ENCODE measurements around the gene GNAS-AS1. TPM values are rescaled to one million over a fixed set of nuclear protein-coding genes. Genes with fewer than 3 reads are reported as not detected.

Gene GNAS-AS1
- total RNA-seq, 1 donor from 2014 or later: 4.9 TPM

DNA sequence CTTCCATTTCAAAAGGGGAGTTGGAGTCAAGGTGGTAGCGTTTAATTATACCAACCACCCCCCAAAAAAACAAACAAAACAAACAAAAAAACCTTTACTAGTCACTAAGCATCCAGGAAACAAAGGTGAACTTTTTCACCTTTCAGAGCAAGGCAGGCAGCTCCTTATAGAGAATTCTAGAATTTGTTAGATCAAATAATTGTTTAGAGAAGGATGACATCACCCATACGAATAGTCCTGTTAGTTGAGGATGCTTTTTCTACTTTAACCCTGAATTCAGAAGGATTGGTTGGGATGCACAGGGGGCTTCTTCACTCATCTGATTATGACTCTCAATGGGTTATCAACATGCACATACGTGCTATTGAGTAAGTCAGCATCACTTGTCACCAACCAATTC lies 46.1 kb upstream of the GNAS-AS1 start:
- peaks cover 78% of the 10 kb centered on the region for H3K4me1 Mint-ChIP-seq (ENCODE audit: unreplicated experiment)
- TF ChIP-seq, protein P1, sequence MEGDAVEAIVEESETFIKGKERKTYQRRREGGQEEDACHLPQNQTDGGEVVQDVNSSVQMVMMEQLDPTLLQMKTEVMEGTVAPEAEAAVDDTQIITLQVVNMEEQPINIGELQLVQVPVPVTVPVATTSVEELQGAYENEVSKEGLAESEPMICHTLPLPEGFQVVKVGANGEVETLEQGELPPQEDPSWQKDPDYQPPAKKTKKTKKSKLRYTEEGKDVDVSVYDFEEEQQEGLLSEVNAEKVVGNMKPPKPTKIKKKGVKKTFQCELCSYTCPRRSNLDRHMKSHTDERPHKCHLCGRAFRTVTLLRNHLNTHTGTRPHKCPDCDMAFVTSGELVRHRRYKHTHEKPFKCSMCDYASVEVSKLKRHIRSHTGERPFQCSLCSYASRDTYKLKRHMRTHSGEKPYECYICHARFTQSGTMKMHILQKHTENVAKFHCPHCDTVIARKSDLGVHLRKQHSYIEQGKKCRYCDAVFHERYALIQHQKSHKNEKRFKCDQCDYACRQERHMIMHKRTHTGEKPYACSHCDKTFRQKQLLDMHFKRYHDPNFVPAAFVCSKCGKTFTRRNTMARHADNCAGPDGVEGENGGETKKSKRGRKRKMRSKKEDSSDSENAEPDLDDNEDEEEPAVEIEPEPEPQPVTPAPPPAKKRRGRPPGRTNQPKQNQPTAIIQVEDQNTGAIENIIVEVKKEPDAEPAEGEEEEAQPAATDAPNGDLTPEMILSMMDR (IDR thresholded peaks at IDR 0.05; ENCODE audit: unreplicated experiment): no peak
- H3K27ac Mint-ChIP-seq (ENCODE audit: unreplicated experiment): peak overlapping the region; percentile 80
- H3K36me3 Mint-ChIP-seq (ENCODE audit: low read depth, unreplicated experiment): peaks cover 47% of the 10 kb centered on the region
- H3K27me3 Mint-ChIP-seq (ENCODE audit: unreplicated experiment): peaks cover 18% of the 10 kb centered on the region
- no peaks in the 10 kb centered on the region for H3K9me3 Mint-ChIP-seq (ENCODE audit: unreplicated experiment)
- H3K4me3 Mint-ChIP-seq (ENCODE audit: unreplicated experiment): peak overlapping the region; percentile 3
- no peak for DNase-seq (ENCODE audit: low spot score)

DNA sequence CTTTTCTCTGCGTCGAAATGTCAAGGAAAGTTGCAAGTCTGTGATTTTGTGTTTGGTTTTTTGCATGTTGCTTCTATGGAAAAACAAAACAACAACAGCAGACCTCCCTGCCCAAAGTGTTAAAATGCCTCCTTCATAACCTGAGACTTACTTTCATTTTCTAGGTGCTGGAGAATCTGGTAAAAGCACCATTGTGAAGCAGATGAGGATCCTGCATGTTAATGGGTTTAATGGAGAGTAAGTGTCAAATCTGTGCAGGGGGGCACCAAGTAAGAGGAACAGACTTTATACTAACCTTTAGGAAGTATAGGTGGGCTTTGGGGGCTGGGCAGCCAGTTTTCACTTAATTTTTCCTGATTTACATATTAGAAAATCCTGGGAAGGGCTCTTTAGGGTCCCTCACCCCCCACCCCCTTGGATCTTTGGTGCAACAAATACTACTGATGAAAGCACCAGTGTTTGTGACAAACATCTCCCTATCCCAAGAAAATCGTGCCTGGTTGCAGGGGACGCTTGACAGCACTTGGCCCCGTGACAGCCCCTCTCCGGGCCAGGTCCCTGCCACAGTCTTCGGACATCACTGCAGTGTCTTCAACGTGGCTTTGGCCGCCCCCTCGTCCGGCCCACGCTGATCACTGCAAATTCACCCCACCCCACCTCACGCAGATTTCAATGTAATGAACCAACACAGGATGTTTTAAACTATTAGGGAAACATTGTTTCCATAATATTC lies 44.9 kb upstream of the GNAS-AS1 start:
- TF ChIP-seq, protein P1 (IDR thresholded peaks at IDR 0.05; ENCODE audit: unreplicated experiment): no peak
- peaks cover 76% of the 10 kb centered on the region for H3K4me1 Mint-ChIP-seq (ENCODE audit: unreplicated experiment)
- H3K27ac Mint-ChIP-seq (ENCODE audit: unreplicated experiment): peak overlapping the region; percentile 83
- H3K27me3 Mint-ChIP-seq (ENCODE audit: unreplicated experiment): peaks cover 19% of the 10 kb centered on the region
- H3K36me3 Mint-ChIP-seq (ENCODE audit: low read depth, unreplicated experiment): peaks cover 43% of the 10 kb centered on the region
- peak overlapping the region; percentile 83 for H3K4me3 Mint-ChIP-seq (ENCODE audit: unreplicated experiment)
- no peaks in the 10 kb centered on the region for H3K9me3 Mint-ChIP-seq (ENCODE audit: unreplicated experiment)
- DNase-seq (ENCODE audit: low spot score): no peak

DNA sequence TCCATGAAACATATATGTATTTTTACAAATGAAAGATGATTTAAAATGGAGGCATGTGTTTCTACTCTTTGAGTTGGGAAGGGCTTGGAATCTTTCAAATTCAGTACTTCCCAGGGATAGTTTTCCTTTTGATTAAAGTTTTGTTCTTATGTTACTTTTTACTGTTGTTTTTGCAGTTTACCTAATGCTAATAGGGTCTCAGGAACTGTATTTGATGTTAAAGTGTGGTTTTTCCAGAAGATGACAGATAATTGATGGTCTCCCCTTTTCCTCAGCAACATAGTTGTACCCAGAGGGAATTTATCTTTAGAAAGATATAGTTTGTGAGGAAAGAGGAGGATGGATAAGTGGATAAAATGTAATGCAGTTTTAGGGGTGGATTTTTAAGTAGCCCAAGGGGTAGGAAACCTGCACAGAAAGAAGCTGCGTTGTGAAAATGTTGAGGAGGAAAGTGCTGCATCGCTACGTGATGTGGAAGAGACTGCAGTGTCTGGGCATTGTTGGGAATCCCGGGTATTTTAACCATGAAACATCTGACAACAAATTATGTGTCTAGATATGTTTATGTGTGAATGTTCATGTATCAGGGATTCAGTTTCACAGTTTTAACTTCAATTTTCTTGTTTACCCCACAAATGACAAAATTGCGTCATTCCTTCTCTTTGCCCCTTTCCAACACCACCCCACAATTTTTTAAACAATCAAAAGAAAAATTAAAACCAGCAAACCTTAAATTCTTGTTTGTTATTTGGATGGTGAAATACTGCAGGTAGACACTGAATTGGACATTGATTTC lies 44.1 kb upstream of the GNAS-AS1 start:
- peak overlapping the region; percentile 62 for H3K27ac Mint-ChIP-seq (ENCODE audit: unreplicated experiment)
- no peak for DNase-seq (ENCODE audit: low spot score)
- no peaks in the 10 kb centered on the region for H3K9me3 Mint-ChIP-seq (ENCODE audit: unreplicated experiment)
- peaks cover 35% of the 10 kb centered on the region for H3K36me3 Mint-ChIP-seq (ENCODE audit: low read depth, unreplicated experiment)
- H3K4me3 Mint-ChIP-seq (ENCODE audit: unreplicated experiment): peak overlapping the region; percentile 79
- TF ChIP-seq, protein P1 (IDR thresholded peaks at IDR 0.05; ENCODE audit: unreplicated experiment): no peak
- H3K27me3 Mint-ChIP-seq (ENCODE audit: unreplicated experiment): peaks cover 20% of the 10 kb centered on the region
- peaks cover 68% of the 10 kb centered on the region for H3K4me1 Mint-ChIP-seq (ENCODE audit: unreplicated experiment)

DNA sequence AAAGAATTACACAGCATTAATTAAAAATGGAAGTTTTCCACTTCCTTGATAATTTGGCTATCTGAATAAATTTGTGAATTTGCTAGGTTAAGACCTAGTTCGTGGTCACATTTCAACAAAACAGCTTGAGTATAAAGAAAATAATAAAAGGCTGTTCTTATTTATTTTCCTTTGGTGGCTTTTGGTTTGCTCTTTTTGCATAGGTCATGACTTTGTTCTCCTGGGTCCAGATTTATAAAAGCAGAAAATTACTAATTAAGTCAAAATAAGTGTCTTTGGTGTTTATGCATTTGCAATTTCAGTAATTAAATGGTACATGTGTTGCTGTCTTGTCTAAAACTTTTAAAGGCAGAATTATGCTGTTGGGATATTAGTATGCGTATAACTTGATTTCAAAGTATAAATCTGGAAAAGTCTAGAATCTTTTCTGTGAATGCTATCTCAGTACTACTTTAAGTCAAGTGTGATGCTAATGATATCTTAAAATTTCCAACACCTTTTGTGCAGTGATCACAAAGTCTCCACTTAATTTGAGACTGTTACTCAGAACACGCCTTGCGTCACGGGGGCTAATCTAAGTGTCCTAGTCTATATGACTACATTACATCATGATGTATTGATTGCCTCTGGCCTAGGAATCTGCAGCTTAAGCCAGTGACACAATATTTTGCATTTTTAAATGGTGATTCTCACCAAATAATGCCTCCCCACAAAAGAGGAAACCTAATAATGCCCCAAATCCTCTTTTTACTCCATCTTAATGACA lies 42.8 kb upstream of the GNAS-AS1 start:
- TF ChIP-seq, protein P1 (IDR thresholded peaks at IDR 0.05; ENCODE audit: unreplicated experiment): no peak
- Mint-ChIP-seq H3K27me3 (ENCODE audit: unreplicated experiment) (peaks cover 20% of the 10 kb centered on the region), H3K27ac (ENCODE audit: unreplicated experiment) (peak overlapping the region; percentile 91), H3K36me3 (ENCODE audit: low read depth, unreplicated experiment) (peaks cover 31% of the 10 kb centered on the region), H3K4me3 (ENCODE audit: unreplicated experiment) (peak overlapping the region; percentile 88), H3K4me1 (ENCODE audit: unreplicated experiment) (peaks cover 55% of the 10 kb centered on the region), H3K9me3 (ENCODE audit: unreplicated experiment) (no peaks in the 10 kb centered on the region)
- no peak for DNase-seq (ENCODE audit: low spot score)
